Heart right ventricle (tissue), 16 donors: Measurements from ENCODE around the gene DTNBP1. TPM values are rescaled to one million over a fixed set of nuclear protein-coding genes. Genes with fewer than 3 reads are reported as not detected.

Experiments
- ATAC-seq, 8 donors: fragments of 200-7000 bp; cut with Tn5 transposase; one replicate each; pipeline ENCODE4 v1.9.1; 2020; ENCODE audit warnings: mild to moderate bottlenecking in 8 of 8, moderate library complexity in 8 of 8, moderate number of reproducible peaks in 1 of 8
- DNase-seq, 2 donors: peaks; one replicate each; pipeline ENCODE4 v3.0.0-alpha.2; 2020
- H3K27ac ChIP-seq, 10 donors: fragments of 200-600 bp; sonication (generic) in 2 of 10; one replicate each; pipeline versions ENCODE4 v1.5.0 to v1.8.0; 2020 to 2022; ENCODE audit warnings: mild to moderate bottlenecking in 3 of 10
- H3K27me3 ChIP-seq, 7 donors: fragments of 200-600 bp; one replicate each; pipeline ENCODE4 v1.8.0; 2021 to 2022; ENCODE audit warnings: mild to moderate bottlenecking in 2 of 7
- H3K36me3 ChIP-seq, 9 donors: fragments of 200-600 bp; sonication (generic) in 1 of 9; one replicate each; pipeline versions ENCODE4 v1.5.0 to v1.8.0; 2020 to 2022; ENCODE audit warnings: mild to moderate bottlenecking in 2 of 9
- H3K4me1 ChIP-seq, 9 donors: fragments of 200-600 bp; sonication (generic) in 1 of 9; one replicate each; pipeline versions ENCODE4 v1.5.0 to v1.8.0; 2020 to 2022; ENCODE audit warnings: mild to moderate bottlenecking in 4 of 9
- H3K4me3 ChIP-seq, 10 donors: fragments of 200-600 bp; sonication (generic) in 2 of 10; one replicate each; pipeline versions ENCODE4 v1.5.0 to v1.8.0; 2020 to 2022; ENCODE audit warnings: mild to moderate bottlenecking in 7 of 10, moderate library complexity in 2 of 10
- H3K9me3 ChIP-seq, 11 donors: fragments of 200-600 bp in 10 of 11; sonication (generic) in 2 of 11; one replicate each; pipeline versions ENCODE4 v1.5.0 to v1.8.0; 2013 to 2022; ENCODE audit warnings: mild to moderate bottlenecking in 2 of 11, control low read depth in 1 of 11, moderate library complexity in 1 of 11
- WGBS, 2 donors: extraction: QIAGEN DNeasy Blood & Tissue Kit; methylation state at CpG; one replicate each; pipeline ENCODE4 v1.1.7; 2013; ENCODE audit warnings: inconsistent platforms in 1 of 2; 5-methylcytosine and 5-hydroxymethylcytosine counted together
- intact Hi-C, 10 donors: fragments of 100-400 bp; cut with DNase I; formaldehyde crosslinking; loops; one replicate each; pipeline versions ENCODE4 v1.11.1 to v1.14.2; 2022
- polyA plus RNA-seq, 2 donors: library from polyadenylated mRNA; stranded (reverse); fragments of 200-250 nt; gene quantifications; one replicate each; pipeline ENCODE4 v1.2.3, GENCODE V29; 2013
- total RNA-seq, 10 donors: library from RNA; stranded (reverse); fragmentation: NEBNext Ultra II Directional in 3 of 10; extraction: Animal tissue kit (Norgen Biotek cat#: 25700) in 3 of 10; gene quantifications; one replicate each; pipeline versions ENCODE4 v1.2.1 to v1.2.4, GENCODE V29; 2021 to 2023
- TF ChIP-seq, protein P1 (sequence below), 9 donors: fragments of 200-600 bp; sonication (generic) in 2 of 9; IDR thresholded peaks; one replicate each; pipeline versions ENCODE4 v1.5.0 to v1.8.0; 2021 to 2022; ENCODE audit warnings: antibody characterized with exemption in 9 of 9, mild to moderate bottlenecking in 5 of 9, moderate library complexity in 1 of 9
- donor health status: Arrhythmogenic right ventricular cardiomyopathy.
- donor health status: ischemic (EF 13 %, LVEDD 7.1; RV severe dilation, severe dysfunction).
- donor health status: healthy with polysubstance abuse.
- donor health status: DM: no; HTN: yes; CAD: no.
- donor health status: DM: no; HTN: no; CAD: no.
- donor health status: ischemic (EF 25% LVEDD 6.9; RV normal size, moderate dysfunction).
- donor health status: ischemic (EF 25% LVEDD 5.7; RV mildly dilated, moderate dysfunction).
- donor health status: healthy.
- donor health status: DM: yes; HTN: yes; CAD: no.
- donor health status: Ischemic cardiomyopathy.
- donor health status: ischemic (EF 35%, LVEDD 5.7; RV mildly dilated, moderate dysfunction).
- donor health status: nonischemic (EF 11% LVEDD 7.7; RV severe dilation, severe dysfunction).
- donor health status: DM: yes; HTN: yes; CAD: no.
- donor health status: PGD.
- donor health status: ischemic (EF 29% LVEDD 5.4; RV normal size, mild dysfunction).
- donor health status: nonischemic (EF 23%, LVEDD 6.1; RV moderate dilation, normal function).

Gene DTNBP1
- total and polyA plus RNA-seq, 12 donors = 5.0 to 27.5 (median 18.4) TPM

DNA sequence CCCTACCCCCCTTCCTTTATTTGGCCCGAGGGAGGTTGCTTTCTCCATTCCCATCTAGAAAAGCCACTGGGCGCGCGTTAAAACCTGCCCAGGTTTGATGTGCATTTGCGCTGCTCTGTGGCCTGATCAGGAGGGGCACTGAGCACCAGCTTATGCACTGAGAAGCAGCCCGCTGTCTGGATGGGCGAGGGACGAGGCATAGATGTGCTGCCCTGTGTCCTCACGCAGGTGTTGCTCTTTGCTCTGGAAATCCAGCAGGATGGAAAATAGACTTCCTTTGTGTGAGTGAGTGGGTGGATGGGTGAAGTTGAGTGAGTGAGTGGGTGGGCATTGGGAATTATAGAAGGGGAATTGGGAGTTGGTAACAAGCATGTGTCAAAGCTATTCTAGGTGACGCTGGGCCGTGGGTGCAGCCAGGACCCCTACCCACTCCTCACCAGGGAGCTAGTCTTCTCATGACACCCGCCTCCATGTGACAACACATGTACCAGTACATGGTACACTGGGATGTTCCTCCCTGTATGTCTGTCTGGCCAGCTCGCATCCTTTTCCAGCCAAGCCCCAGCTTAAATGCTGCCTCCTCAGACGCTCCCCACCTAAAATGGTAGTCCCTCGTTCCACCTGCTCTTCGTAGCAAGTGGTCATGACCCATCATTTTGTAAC is 162.6 kb downstream of the DTNBP1 start:
- H3K36me3 ChIP-seq = peaks cover 0 to 86% (median 8%) of the 10 kb centered on the region in 9 donors
- DNase-seq = no peak
- intact Hi-C loops = loop anchor here in 6 of 10 donors (5.0 to 10.0 kb wide), 6 partner anchors 115 to 1375 kb away; partner anchors contain the start of gene JARID2 (in 2 of the 6)
- no peak for ATAC-seq
- H3K9me3 ChIP-seq = no peaks in the 10 kb centered on the region
- TF ChIP-seq, protein P1, sequence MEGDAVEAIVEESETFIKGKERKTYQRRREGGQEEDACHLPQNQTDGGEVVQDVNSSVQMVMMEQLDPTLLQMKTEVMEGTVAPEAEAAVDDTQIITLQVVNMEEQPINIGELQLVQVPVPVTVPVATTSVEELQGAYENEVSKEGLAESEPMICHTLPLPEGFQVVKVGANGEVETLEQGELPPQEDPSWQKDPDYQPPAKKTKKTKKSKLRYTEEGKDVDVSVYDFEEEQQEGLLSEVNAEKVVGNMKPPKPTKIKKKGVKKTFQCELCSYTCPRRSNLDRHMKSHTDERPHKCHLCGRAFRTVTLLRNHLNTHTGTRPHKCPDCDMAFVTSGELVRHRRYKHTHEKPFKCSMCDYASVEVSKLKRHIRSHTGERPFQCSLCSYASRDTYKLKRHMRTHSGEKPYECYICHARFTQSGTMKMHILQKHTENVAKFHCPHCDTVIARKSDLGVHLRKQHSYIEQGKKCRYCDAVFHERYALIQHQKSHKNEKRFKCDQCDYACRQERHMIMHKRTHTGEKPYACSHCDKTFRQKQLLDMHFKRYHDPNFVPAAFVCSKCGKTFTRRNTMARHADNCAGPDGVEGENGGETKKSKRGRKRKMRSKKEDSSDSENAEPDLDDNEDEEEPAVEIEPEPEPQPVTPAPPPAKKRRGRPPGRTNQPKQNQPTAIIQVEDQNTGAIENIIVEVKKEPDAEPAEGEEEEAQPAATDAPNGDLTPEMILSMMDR (IDR thresholded peaks at IDR 0.05) = no peak
- WGBS, 2 donors = 91 to 95% methylated on average over 16 of the region's 16 CpGs
- no peaks in the 10 kb centered on the region for H3K27me3 ChIP-seq
- H3K4me1 ChIP-seq = peaks cover 12 to 64% (median 46%) of the 10 kb centered on the region in 9 donors
- no peak overlapping the region for H3K4me3 ChIP-seq
- no peak overlapping the region for H3K27ac ChIP-seq

DNA sequence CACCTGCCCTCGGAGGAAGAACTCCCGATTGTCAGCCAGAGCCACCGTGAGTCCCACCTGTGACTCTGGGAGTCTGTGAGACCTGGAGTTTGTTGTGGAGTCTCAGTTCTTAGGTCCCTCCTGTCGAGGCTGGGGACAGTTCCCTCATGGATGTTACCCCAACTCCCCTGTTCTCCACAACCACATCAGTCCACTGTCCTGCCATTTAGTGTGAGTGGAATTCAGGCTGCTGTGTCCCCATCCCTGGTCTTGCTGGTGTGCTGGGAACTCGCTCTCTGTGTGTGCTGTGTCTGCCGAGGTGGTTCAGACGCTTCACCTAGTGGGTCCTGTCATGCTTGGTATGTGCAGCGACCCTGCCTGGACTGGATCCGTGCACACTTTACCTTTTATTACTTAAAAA is 163.2 kb downstream of the DTNBP1 start:
- H3K27me3 ChIP-seq = no peaks in the 10 kb centered on the region
- WGBS, 2 donors = 97% methylated on average over 9 of the region's 9 CpGs
- intact Hi-C loops = loop anchor here in 3 of 10 donors (10.0 kb wide), 3 partner anchors 615 to 1375 kb away; no protein-coding TSS in a partner anchor
- no peak for ATAC-seq
- H3K4me1 ChIP-seq = peaks cover 12 to 64% (median 42%) of the 10 kb centered on the region in 9 donors
- DNase-seq = no peak
- H3K4me3 ChIP-seq = no peak overlapping the region
- H3K27ac ChIP-seq = no peak overlapping the region
- H3K9me3 ChIP-seq = no peaks in the 10 kb centered on the region
- TF ChIP-seq, protein P1 (IDR thresholded peaks at IDR 0.05) = no peak
- peaks cover 0 to 86% (median 8%) of the 10 kb centered on the region in 9 donors for H3K36me3 ChIP-seq

DNA sequence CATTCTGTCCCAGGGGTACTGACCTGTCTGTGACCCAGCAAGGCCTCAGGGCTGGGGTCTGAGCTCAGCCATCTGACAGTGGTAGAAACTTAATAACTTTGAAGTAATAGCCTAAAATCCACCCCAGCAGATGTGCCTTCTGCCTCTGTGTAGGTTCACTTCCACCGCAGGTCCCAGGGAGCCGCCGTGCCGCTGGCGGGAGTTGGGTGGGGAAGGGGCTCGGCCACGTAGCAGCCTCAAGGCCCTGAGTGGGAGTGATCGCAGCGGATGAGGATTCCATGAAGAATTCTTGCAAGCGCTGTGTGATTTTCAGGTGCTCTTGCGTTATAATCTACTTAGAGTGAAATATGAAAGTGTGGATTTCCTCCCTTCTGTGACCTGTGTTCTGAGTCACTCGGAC is 163.7 kb downstream of the DTNBP1 start:
- H3K9me3 ChIP-seq = no peaks in the 10 kb centered on the region
- H3K4me3 ChIP-seq = no peak overlapping the region
- H3K4me1 ChIP-seq = peaks cover 9 to 61% (median 38%) of the 10 kb centered on the region in 9 donors
- TF ChIP-seq, protein P1 (IDR thresholded peaks at IDR 0.05) = no peak
- DNase-seq (no peak), ATAC-seq (no peak)
- peaks cover 0 to 83% (median 8%) of the 10 kb centered on the region in 9 donors for H3K36me3 ChIP-seq
- no peak overlapping the region for H3K27ac ChIP-seq
- whole genome bisulfite sequencing, 2 donors = 97% methylated on average over 12 of the region's 12 CpGs
- intact Hi-C loops = loop anchor here in 3 of 10 donors (10.0 kb wide), 3 partner anchors 614 to 1374 kb away; no protein-coding TSS in a partner anchor
- no peaks in the 10 kb centered on the region for H3K27me3 ChIP-seq

DNA sequence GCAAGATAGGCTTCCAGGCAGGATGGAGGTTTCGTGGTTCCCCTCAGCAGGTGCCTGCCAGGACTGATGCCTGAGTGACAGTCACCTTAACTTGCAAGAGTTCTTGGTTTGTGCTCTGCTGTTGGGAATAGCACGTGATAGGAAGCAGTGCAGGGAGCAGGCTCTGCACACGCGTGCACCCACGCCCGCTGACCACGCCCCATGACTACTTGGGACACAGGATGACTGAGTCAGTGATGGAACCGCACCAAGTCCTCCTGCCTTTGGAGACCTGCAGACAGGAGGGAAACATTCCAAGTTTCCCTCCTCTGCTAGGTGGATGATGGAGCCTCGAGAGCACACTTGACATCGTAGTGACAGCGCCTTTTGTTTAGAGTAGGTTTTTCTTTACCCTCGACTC is 164.2 kb downstream of the DTNBP1 start:
- ATAC-seq (peak in 2 of 8 donors; percentile 9 to 68), DNase-seq (peak in 1 of 2 donors; percentile 15)
- TF ChIP-seq, protein P1 (IDR thresholded peaks at IDR 0.05) = no peak
- no peaks in the 10 kb centered on the region for H3K9me3 ChIP-seq
- no peaks in the 10 kb centered on the region for H3K27me3 ChIP-seq
- no peak overlapping the region for H3K4me3 ChIP-seq
- WGBS, 2 donors = 70 to 77% methylated on average over 12 of the region's 12 CpGs
- no peak overlapping the region for H3K27ac ChIP-seq
- H3K4me1 ChIP-seq = peaks cover 4 to 56% (median 34%) of the 10 kb centered on the region in 9 donors
- peaks cover 0 to 78% (median 8%) of the 10 kb centered on the region in 9 donors for H3K36me3 ChIP-seq
- intact Hi-C loops = loop anchor here in 3 of 10 donors (10.0 kb wide), 3 partner anchors 614 to 1374 kb away; no protein-coding TSS in a partner anchor
